Gastrocnemius medialis (tissue), 4 donors: Measurements from ENCODE around the gene CUX1. TPM values are rescaled to one million over a fixed set of nuclear protein-coding genes. Genes with fewer than 3 reads are reported as not detected.

Experiments
- ATAC-seq, 2 donors: fragments of 150-250 bp; one replicate each; pipeline ENCODE4 v1.9.1; 2016
- DNase-seq, 2 donors: peaks; one replicate each; pipeline ENCODE4 v3.0.0-alpha.2; 2019
- H3K27ac ChIP-seq, 4 donors: fragments of 200-600 bp; sonication (generic); 1 replicate in 1 of 4; 2 replicates in 3 of 4; pipeline ENCODE4 v1.5.1; 2016 to 2018; ENCODE audit warnings: mild to moderate bottlenecking in 2 of 4, moderate library complexity in 1 of 4
- H3K27me3 ChIP-seq, 3 donors: fragments of 200-600 bp; sonication (generic) in 2 of 3; 1 replicate in 1 of 3; 2 replicates in 2 of 3; pipeline versions ENCODE4 v1.5.1 to v1.6.0; 2016 to 2019; ENCODE audit warnings: mild to moderate bottlenecking in 1 of 3, moderate library complexity in 1 of 3
- H3K36me3 ChIP-seq, 2 donors: fragments of 200-600 bp; sonication (generic) in 1 of 2; one replicate each; pipeline ENCODE4 v1.5.1; 2017 to 2018
- H3K4me1 ChIP-seq, 2 donors: fragments of 200-600 bp; sonication (generic) in 1 of 2; one replicate each; pipeline ENCODE4 v1.5.1; 2016 to 2017; ENCODE audit warnings: mild to moderate bottlenecking in 2 of 2
- H3K4me3 ChIP-seq, 4 donors: fragments of 200-600 bp; sonication (generic) in 3 of 4; 1 replicate in 1 of 4; 2 replicates in 3 of 4; pipeline ENCODE4 v1.5.1; 2016 to 2019; ENCODE audit warnings: mild to moderate bottlenecking in 2 of 4
- H3K9me3 ChIP-seq, 3 donors: fragments of 200-600 bp; sonication (generic) in 2 of 3; 1 replicate in 1 of 3; 2 replicates in 2 of 3; pipeline ENCODE4 v1.5.1; 2016 to 2019
- POLR2A ChIP-seq, 2 donors: fragments of 450-650 bp; IDR thresholded peaks; one replicate each; pipeline ENCODE4 v1.6.1; 2017; ENCODE audit warnings: antibody characterized with exemption in 2 of 2, mild to moderate bottlenecking in 2 of 2, moderate library complexity in 2 of 2
- in situ Hi-C, 4 donors: fragments of 200-750 bp; cut with MboI; loops; one replicate each; pipeline versions ENCODE4 v1.15.0 to v1.8.0; 2017; ENCODE audit warnings: low sequenced_read_pairs in 4 of 4
- intact Hi-C: fragments of 100-400 bp; cut with DNase I; formaldehyde crosslinking; loops from one replicate; pipeline ENCODE4 v1.15.1; 2023; ENCODE audit warnings: low total_unique reads
- total RNA-seq, 4 donors: library from RNA; depleted of rRNA; stranded (reverse); fragments of >200 nt; gene quantifications; one replicate each; pipeline versions ENCODE4 v1.1.0 to v1.2.3, GENCODE V29; 2016
- TF ChIP-seq, protein P1 (sequence below), 5 experiments: fragments of 450-650 bp in 3 of 5; fragments of 200-600 bp in 2 of 5; sonication (generic) in 2 of 5; IDR thresholded peaks in 4 of 5; conservative IDR thresholded peaks in 1 of 5; 1 replicate in 4 of 5; 2 replicates in 1 of 5; pipeline ENCODE4 v1.5.1; 2016 to 2019; ENCODE audit warnings: antibody characterized with exemption in 5 of 5, mild to moderate bottlenecking in 3 of 5, moderate library complexity in 3 of 5

CUX1 gene
- total RNA-seq, 4 donors from 2014 or later = 44.1 to 57.9 (median 54.9) TPM

DNA sequence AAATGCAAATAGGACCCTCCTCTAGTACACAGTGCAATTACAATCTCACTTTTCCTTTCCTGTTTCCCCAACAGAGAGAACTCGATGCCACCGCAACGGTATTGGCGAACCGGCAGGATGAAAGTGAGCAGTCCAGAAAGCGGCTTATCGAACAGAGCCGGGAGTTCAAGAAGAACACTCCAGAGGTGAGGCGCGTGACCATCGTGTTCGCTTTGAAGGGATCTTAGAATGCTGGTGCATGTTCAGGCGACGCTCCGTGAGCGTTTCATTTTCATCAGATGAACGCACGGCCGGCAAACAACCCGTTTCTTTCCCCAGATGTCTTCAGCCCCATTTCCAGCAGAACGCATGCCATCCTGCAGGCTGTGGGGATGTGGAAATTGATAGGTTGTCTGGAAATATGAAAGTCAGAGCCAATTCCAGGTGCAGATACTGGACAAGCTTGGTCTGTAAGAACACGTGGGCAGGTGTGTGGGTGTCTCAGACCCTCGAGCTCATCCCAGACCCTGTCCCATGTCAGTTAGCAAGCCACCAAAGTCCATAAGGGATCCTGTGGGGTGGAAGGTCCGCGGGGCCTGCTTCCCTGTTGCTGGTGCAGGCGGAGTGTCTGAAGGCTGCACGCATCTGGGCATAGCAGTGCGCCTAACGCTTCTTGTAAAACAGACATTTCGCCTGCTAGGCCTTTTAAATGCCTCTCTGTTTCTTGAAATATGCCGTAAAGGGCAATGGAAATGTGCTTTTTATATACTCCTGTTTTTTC, 98.8 kb downstream of the CUX1 start:
- Histone ChIP-seq H3K27me3 (no peaks in the 10 kb centered on the region), H3K36me3 (peaks cover 0 to 15% of the 10 kb centered on the region in 2 donors), H3K27ac (peak overlapping the region; percentile 92 to 97 (median 93)), H3K9me3 (no peaks in the 10 kb centered on the region), H3K4me1 (peaks cover 42% of the 10 kb centered on the region in 2 donors), H3K4me3 (no peak overlapping the region)
- DNase-seq (peak in 1 of 2 donors; percentile 10), ATAC-seq (no peak)
- TF ChIP-seq POLR2A (IDR thresholded peaks at IDR 0.05) = no peak
- TF ChIP-seq, protein P1, sequence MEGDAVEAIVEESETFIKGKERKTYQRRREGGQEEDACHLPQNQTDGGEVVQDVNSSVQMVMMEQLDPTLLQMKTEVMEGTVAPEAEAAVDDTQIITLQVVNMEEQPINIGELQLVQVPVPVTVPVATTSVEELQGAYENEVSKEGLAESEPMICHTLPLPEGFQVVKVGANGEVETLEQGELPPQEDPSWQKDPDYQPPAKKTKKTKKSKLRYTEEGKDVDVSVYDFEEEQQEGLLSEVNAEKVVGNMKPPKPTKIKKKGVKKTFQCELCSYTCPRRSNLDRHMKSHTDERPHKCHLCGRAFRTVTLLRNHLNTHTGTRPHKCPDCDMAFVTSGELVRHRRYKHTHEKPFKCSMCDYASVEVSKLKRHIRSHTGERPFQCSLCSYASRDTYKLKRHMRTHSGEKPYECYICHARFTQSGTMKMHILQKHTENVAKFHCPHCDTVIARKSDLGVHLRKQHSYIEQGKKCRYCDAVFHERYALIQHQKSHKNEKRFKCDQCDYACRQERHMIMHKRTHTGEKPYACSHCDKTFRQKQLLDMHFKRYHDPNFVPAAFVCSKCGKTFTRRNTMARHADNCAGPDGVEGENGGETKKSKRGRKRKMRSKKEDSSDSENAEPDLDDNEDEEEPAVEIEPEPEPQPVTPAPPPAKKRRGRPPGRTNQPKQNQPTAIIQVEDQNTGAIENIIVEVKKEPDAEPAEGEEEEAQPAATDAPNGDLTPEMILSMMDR (IDR thresholded peaks at IDR 0.05 in 4 of 5, conservative IDR thresholded peaks at IDR 0.05 in 1 of 5) = no peak
- intact Hi-C loops = no loop called here
- in situ Hi-C loops = no loop called here

DNA sequence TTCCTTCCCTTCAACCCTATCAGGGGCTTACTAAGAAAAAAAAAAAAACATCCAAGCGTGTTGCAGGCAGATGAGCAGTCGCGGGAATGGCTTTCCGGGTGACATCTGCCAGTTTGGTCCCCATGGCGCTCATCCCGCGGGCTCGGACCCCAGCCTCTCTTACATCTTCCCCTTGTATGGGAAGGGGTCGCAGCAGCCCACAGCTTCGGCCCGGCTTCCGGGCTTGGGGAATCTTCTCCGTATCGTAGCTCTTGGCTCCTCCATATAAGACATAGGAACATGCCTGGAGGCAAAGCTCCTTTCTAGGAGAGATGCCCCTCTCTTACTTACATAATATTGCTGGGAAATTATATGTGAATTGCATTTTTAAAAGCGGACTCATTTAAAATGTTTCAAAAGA, 99.5 kb downstream of the CUX1 start:
- in situ Hi-C loops (no loop called here), intact Hi-C loops (no loop called here)
- peak in 1 of 2 donors; percentile 10 for DNase-seq
- H3K27ac ChIP-seq = peak overlapping the region in 1 of 4 donors; percentile 94
- peaks cover 35 to 39% of the 10 kb centered on the region in 2 donors for H3K4me1 ChIP-seq
- H3K36me3 ChIP-seq = peaks cover 0 to 15% of the 10 kb centered on the region in 2 donors
- H3K9me3 ChIP-seq = no peaks in the 10 kb centered on the region
- ATAC-seq = no peak
- no peak for TF ChIP-seq POLR2A (IDR thresholded peaks at IDR 0.05)
- TF ChIP-seq, protein P1 (IDR thresholded peaks at IDR 0.05 in 4 of 5, conservative IDR thresholded peaks at IDR 0.05 in 1 of 5) = no peak
- no peaks in the 10 kb centered on the region for H3K27me3 ChIP-seq
- H3K4me3 ChIP-seq = no peak overlapping the region

DNA sequence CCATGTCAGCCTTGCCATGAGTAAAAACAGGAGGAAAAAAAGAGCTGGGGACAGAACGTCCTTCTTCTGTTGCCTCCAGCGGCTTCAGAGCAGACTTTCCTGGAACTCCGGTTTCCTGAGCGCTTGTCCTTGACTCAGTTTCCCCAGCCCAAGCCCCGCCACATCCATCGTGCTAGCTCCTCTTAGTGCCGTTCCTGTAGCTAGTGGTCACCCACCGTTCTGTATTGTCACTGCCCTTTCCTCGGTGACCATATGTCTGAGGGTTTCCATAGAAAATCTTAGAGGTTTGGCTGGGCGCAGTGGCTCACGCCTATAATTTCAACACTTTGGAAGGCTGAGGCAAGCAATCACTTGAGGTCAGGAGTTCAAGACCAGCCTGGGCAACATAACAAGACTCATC, 100.1 kb downstream of the CUX1 start:
- ATAC-seq (no peak), DNase-seq (peak in 1 of 2 donors; percentile 7)
- no peaks in the 10 kb centered on the region for H3K9me3 ChIP-seq
- peaks cover 33 to 37% of the 10 kb centered on the region in 2 donors for H3K4me1 ChIP-seq
- peaks cover 0 to 15% of the 10 kb centered on the region in 2 donors for H3K36me3 ChIP-seq
- in situ Hi-C loops = no loop called here
- H3K27me3 ChIP-seq = no peaks in the 10 kb centered on the region
- intact Hi-C loops = no loop called here
- no peak overlapping the region for H3K4me3 ChIP-seq
- TF ChIP-seq, protein P1 (IDR thresholded peaks at IDR 0.05 in 4 of 5, conservative IDR thresholded peaks at IDR 0.05 in 1 of 5) = no peak
- TF ChIP-seq POLR2A (IDR thresholded peaks at IDR 0.05) = no peak
- no peak overlapping the region for H3K27ac ChIP-seq

DNA sequence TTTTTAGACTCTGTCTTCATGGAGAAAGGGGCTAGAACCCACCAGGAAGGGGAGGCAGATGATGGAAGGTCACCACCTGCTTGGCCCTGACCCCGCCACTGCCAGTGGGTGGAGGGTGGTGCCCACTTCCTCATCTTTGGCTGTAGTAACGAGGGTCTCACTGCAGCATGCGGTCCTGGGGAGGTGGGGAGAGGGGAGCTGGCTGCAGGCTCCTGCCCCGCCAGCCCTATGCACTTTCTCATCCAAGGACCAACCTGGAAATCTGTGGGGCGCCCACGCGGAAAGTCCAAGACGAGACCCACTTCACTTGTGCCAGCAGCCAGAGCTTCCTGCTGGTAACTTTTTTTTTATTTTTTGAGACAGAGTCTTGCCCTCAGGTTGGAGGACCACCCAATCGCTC, 101.0 kb downstream of the CUX1 start:
- TF ChIP-seq, protein P1 (IDR thresholded peaks at IDR 0.05 in 4 of 5, conservative IDR thresholded peaks at IDR 0.05 in 1 of 5) = no peak
- no peak for TF ChIP-seq POLR2A (IDR thresholded peaks at IDR 0.05)
- ATAC-seq = no peak
- H3K27me3 ChIP-seq = no peaks in the 10 kb centered on the region
- H3K4me1 ChIP-seq = peaks cover 26 to 35% of the 10 kb centered on the region in 2 donors
- no peak overlapping the region for H3K4me3 ChIP-seq
- H3K27ac ChIP-seq = no peak overlapping the region
- in situ Hi-C loops = no loop called here
- intact Hi-C loops = no loop called here
- no peaks in the 10 kb centered on the region for H3K9me3 ChIP-seq
- H3K36me3 ChIP-seq = peaks cover 0 to 15% of the 10 kb centered on the region in 2 donors
- DNase-seq = peak in 1 of 2 donors; percentile 7
